H1 (cell line): ENCODE measurements around the gene DENND2D.

Source experiments
- CREB1 ChIP-seq: IDR thresholded peaks from 2 replicates; pipeline ENCODE4 v1.6.1; 2012; ENCODE audit warnings: inconsistent platforms
- POLR2A ChIP-seq, 2 experiments: IDR thresholded peaks; 1 replicate in 1 of 2; 2 replicates in 1 of 2; pipeline ENCODE4 v1.6.1; 2011; ENCODE audit warnings: low read depth in 2 of 2, low read length in 2 of 2, mild to moderate bottlenecking in 2 of 2; ENCODE audit errors: control extremely low read depth in 1 of 2

DNA sequence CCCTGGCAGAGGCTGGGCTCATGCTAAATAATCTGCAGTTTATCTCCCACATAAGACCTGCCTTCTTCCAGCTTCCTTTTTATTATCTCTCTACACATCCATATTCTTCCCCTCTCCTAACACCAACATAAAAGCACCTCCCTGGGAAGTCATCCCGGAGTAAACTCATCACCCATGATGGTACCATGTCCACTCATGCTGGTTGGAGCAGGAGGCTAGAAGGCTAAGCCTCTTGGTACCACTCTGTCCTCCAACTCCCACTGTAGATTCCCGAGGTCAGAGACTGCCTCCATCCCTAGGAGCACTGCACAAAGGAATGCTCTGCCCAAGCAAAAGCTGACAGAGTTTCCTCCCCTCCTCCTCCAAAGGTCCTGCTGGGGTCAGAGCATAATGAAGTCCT is 4.2 kb downstream of the DENND2D start:
- TF ChIP-seq CREB1 (no peak), POLR2A (IDR thresholded peaks at IDR 0.05; ENCODE audit: control extremely low read depth in 1 of 2, low read depth in 2 of 2, low read length in 2 of 2) (no peak)
